Measurements from ENCODE around the gene GUCA2A.

The GUCA2A gene

DNA sequence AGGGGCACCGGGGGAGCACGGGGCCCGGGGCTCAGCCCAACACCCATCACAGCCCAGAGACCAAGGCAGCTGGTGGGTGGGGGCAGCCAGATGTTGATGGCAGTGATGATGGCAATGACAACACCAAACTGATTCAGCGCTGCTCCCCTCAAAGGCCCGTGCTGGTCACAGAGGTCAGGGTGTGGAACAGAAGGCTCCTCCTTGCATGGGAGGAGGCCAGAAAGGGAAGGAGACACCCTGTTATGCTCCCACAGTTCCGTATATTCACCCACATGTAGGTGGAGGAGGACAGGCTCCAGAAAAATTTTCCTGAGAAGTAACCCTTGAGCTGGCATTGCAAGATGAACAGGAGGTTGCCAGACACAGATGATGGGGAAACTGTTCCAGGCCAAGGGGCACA, 10.9 kb downstream of the GUCA2A start:
- no peak for TF ChIP-seq ZNF384 (IDR thresholded peaks at IDR 0.05)
- TF ChIP-seq SUZ12 (IDR thresholded peaks at IDR 0.05): no peak
- TF ChIP-seq, protein P1, sequence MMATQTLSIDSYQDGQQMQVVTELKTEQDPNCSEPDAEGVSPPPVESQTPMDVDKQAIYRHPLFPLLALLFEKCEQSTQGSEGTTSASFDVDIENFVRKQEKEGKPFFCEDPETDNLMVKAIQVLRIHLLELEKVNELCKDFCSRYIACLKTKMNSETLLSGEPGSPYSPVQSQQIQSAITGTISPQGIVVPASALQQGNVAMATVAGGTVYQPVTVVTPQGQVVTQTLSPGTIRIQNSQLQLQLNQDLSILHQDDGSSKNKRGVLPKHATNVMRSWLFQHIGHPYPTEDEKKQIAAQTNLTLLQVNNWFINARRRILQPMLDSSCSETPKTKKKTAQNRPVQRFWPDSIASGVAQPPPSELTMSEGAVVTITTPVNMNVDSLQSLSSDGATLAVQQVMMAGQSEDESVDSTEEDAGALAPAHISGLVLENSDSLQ (IDR thresholded peaks at IDR 0.05): no peak
- TF ChIP-seq LEF1 (IDR thresholded peaks at IDR 0.05; ENCODE audit: borderline replicate concordance): no peak
- TF ChIP-seq FOXK2 (IDR thresholded peaks at IDR 0.05): no peak
- no peak for TF ChIP-seq BHLHE40 (IDR thresholded peaks at IDR 0.05; ENCODE audit: borderline replicate concordance)
- TF ChIP-seq HDGF (IDR thresholded peaks at IDR 0.05; ENCODE audit: borderline replicate concordance): no peak
- TF ChIP-seq SP1 (IDR thresholded peaks at IDR 0.05): no peak
- TF ChIP-seq L3MBTL2 (conservative IDR thresholded peaks at IDR 0.05): no peak
- TF ChIP-seq TARDBP (IDR thresholded peaks at IDR 0.05): no peak
- no peak for TF ChIP-seq FOXA1 (IDR thresholded peaks at IDR 0.05)
- no peak for TF ChIP-seq FOXM1 (IDR thresholded peaks at IDR 0.05; ENCODE audit: borderline replicate concordance)
- TF ChIP-seq NFRKB (IDR thresholded peaks at IDR 0.05): no peak
- no peak for TF ChIP-seq CTBP1 (IDR thresholded peaks at IDR 0.05; ENCODE audit: borderline replicate concordance)
- TF ChIP-seq ARNT (IDR thresholded peaks at IDR 0.05): no peak
- no peak for TF ChIP-seq ELF4 (IDR thresholded peaks at IDR 0.05)
- ChIA-PET POLR2A (no interaction called here), CTCF (interaction anchor here (1.4 kb wide), 1 partner anchor 20 kb away, joined by 4 read pairs; no protein-coding TSS in a partner anchor)
- no peak for DNase-seq (ENCODE audit: extremely low spot score)

DNA sequence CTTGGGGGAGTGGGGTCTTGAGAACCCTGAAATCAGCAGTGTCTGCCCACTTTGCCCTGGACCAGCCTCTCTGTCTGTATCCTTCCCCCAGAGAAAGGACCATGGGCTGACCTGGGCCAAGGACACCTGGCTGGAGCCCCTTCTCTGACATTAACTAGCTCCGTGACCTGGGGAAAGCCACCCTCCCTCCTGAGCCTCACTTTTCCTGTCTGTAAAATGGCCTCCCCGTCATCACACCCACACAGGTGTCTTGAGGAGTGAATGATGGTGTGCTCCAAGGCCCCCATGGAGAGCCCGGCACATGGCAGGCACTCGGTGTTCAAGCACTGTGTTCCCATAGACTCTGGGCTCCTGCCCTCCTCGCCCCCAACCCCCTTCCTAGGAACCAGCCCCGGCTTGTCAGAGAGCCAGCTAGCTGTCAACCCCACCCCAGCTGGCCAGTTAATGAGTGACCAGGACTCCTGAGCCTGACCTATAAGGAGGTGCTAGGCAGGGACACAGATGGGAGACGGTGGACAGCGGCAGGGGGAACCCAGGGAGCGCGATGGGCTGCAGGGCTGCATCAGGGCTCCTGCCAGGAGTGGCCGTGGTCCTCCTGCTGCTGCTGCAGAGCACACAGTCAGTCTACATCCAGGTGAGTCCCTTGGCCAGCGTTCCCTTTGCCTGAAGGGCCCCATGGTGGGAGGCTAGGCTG, 11.5 kb downstream of the GUCA2A start, which contains the start of gene GUCA2B:
Gene GUCA2B, plus strand, starts transcription at position 504 of the 694 bp plus-strand sequence. Its CDS starts 41 bp downstream, at position 545.
- no peak for TF ChIP-seq ZNF384 (IDR thresholded peaks at IDR 0.05)
- no peak for TF ChIP-seq NFRKB (IDR thresholded peaks at IDR 0.05)
- no peak for TF ChIP-seq BHLHE40 (IDR thresholded peaks at IDR 0.05; ENCODE audit: borderline replicate concordance)
- TF ChIP-seq SP1 (IDR thresholded peaks at IDR 0.05): no peak
- TF ChIP-seq, protein P1 (IDR thresholded peaks at IDR 0.05): no peak
- TF ChIP-seq CTBP1 (IDR thresholded peaks at IDR 0.05; ENCODE audit: borderline replicate concordance): no peak
- TF ChIP-seq ARNT (IDR thresholded peaks at IDR 0.05): no peak
- no peak for TF ChIP-seq FOXM1 (IDR thresholded peaks at IDR 0.05; ENCODE audit: borderline replicate concordance)
- TF ChIP-seq FOXA1 (IDR thresholded peaks at IDR 0.05): no peak
- TF ChIP-seq LEF1 (IDR thresholded peaks at IDR 0.05; ENCODE audit: borderline replicate concordance): no peak
- no peak for TF ChIP-seq ELF4 (IDR thresholded peaks at IDR 0.05)
- TF ChIP-seq TARDBP (IDR thresholded peaks at IDR 0.05): no peak
- no peak for TF ChIP-seq HDGF (IDR thresholded peaks at IDR 0.05; ENCODE audit: borderline replicate concordance)
- no peak for TF ChIP-seq FOXK2 (IDR thresholded peaks at IDR 0.05)
- no peak for TF ChIP-seq SUZ12 (IDR thresholded peaks at IDR 0.05)
- no peak for TF ChIP-seq L3MBTL2 (conservative IDR thresholded peaks at IDR 0.05)
- ChIA-PET POLR2A (no interaction called here), CTCF (no interaction called here)
- DNase-seq (ENCODE audit: extremely low spot score): no peak

DNA sequence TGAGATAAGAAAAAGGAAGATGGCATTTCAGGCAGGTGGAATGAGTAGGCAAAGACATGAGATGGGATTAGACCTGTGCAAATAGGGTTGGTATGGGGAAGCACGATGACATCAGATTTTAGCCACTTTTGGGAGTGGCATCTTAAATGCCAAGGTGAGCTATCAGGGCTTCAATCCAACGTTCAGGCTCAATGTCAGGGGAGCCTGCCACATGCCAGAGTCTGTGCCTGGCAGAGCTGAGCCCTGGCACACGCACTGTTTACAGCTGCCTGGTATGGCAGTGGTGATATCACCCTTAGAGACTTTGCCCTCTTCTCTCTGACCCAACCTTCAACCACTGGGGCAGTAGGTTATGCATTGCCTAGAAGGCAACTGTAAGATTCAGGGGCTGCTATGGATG, 12.4 kb downstream of the GUCA2A start:
- ChIA-PET CTCF (no interaction called here), POLR2A (no interaction called here)
- DNase-seq (ENCODE audit: extremely low spot score): no peak
- TF ChIP-seq, protein P1 (IDR thresholded peaks at IDR 0.05): no peak
- TF ChIP-seq CTBP1 (IDR thresholded peaks at IDR 0.05; ENCODE audit: borderline replicate concordance): no peak
- no peak for TF ChIP-seq BHLHE40 (IDR thresholded peaks at IDR 0.05; ENCODE audit: borderline replicate concordance)
- TF ChIP-seq SUZ12 (IDR thresholded peaks at IDR 0.05): no peak
- TF ChIP-seq NFRKB (IDR thresholded peaks at IDR 0.05): no peak

DNA sequence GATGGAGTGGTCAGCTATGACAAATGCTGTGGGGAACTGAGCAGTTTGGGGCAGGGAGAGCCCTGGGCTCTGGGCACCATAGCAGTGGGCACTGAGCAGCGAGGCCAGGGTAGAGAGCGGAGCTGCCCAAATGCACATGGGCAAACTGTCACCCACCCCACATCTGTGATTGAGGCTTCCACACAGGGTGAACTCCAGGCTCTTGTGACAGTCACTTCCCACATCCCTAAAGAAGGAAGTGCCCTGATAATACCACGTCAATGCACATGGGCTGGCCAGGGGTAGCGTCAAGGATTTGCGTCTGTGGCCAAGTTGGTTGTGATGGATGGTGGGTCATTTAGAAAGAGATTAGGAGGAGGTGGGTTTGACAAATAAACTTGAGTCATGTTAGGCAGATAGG, 13.9 kb downstream of the GUCA2A start:
- no peak for DNase-seq (ENCODE audit: extremely low spot score)
- no peak for TF ChIP-seq FOXM1 (IDR thresholded peaks at IDR 0.05; ENCODE audit: borderline replicate concordance)
- no peak for TF ChIP-seq ZNF384 (IDR thresholded peaks at IDR 0.05)
- TF ChIP-seq, protein P1 (IDR thresholded peaks at IDR 0.05): no peak
- no peak for TF ChIP-seq ELF4 (IDR thresholded peaks at IDR 0.05)
- ChIA-PET POLR2A (no interaction called here), CTCF (interaction anchor here (1.0 kb wide), 1 partner anchor 23 kb away, joined by 4 read pairs; no protein-coding TSS in a partner anchor)

DNA sequence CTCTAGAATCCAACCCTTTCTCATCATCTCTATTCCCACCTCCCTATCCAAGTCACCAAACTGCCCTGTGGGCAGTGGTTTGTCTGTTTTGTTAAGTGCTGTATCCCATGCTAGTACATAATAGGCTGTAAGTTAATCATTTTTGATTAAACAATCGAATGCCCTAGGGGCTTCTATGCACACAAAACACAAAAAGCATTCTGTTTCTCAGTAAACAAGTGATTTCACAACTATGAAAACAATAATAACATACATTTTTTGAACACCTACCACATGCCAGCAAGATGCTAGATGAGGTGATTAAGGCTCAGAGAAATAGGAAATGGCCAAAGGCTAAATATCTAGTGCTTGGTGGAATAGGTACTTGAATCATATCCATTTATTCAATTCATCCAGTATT, 16.4 kb downstream of the GUCA2A start:
- TF ChIP-seq LEF1 (IDR thresholded peaks at IDR 0.05; ENCODE audit: borderline replicate concordance) (no peak), HDGF (IDR thresholded peaks at IDR 0.05; ENCODE audit: borderline replicate concordance) (no peak), CTBP1 (IDR thresholded peaks at IDR 0.05; ENCODE audit: borderline replicate concordance) (no peak), TARDBP (IDR thresholded peaks at IDR 0.05) (no peak), FOXK2 (IDR thresholded peaks at IDR 0.05) (no peak), SP1 (IDR thresholded peaks at IDR 0.05) (no peak), BHLHE40 (IDR thresholded peaks at IDR 0.05; ENCODE audit: borderline replicate concordance) (no peak)
- no peak for DNase-seq (ENCODE audit: extremely low spot score)
- ChIA-PET POLR2A (no interaction called here), CTCF (interaction anchor here (1.4 to 2.0 kb wide), 2 partner anchors 25 to 618 kb away, joined by 3 to 10 read pairs; partner anchors contain the start of gene P3H1)
